Endothelial cell of umbilical vein (primary cell): ENCODE measurements around the gene TOGARAM2. TPM values are rescaled to one million over a fixed set of nuclear protein-coding genes. Genes with fewer than 3 reads are reported as not detected.

ENCODE experiments used
- BruUV-seq: library from RNA; stranded (reverse); fragments of 400-500 nt; replicated peaks from 2 replicates; lab custom pipeline; 2021; lab: Mats Ljungman, UMichigan
- CTCF ChIA-PET: fragments of 300-600, 350-600 bp; sonication (Branson Sonifier 250); formaldehyde crosslinking; loops from one replicate; lab custom pipeline; 2021; ENCODE audit warnings: antibody characterized with exemption, inconsistent platforms; lab: Charles Lee
- POLR2A ChIA-PET: fragments of 300-600, 350-600 bp; sonication (Branson Sonifier 250); formaldehyde crosslinking; loops from one replicate; lab custom pipeline; 2021; ENCODE audit warnings: antibody characterized with exemption, inconsistent platforms; lab: Charles Lee
- DNase-seq: peaks from one replicate; pipeline ENCODE4 v3.0.0-alpha.2; 2011; ENCODE audit warnings: low read depth, low spot score
- FAIRE-seq: peaks from 2 replicates; lab custom pipeline; 2011; peaks lifted over from hg19 to GRCh38; lab: Jason Lieb, UNC
- H2AFZ ChIP-seq: 2 replicates; pipeline ENCODE4 v1.6.0; 2012; ENCODE audit warnings: low read depth, low read length, control low read depth, inconsistent platforms
- H3K27ac ChIP-seq: 2 replicates; pipeline ENCODE4 v1.5.1; 2011; ENCODE audit warnings: low read depth, mild to moderate bottlenecking, control low read depth, low read length, moderate library complexity; ENCODE audit not compliant: insufficient read depth
- H3K27me3 ChIP-seq, 2 experiments: 2 replicates each; pipeline versions ENCODE4 v1.6.0 to v1.6.1; 2011; ENCODE audit warnings: low read length in 2 of 2, mixed read lengths in 1 of 2; ENCODE audit not compliant: control insufficient read depth in 2 of 2, insufficient read depth in 2 of 2
- H3K36me3 ChIP-seq, 2 experiments: 2 replicates in 1 of 2; 3 replicates in 1 of 2; pipeline ENCODE4 v1.5.1; 2011; ENCODE audit warnings: low read length in 2 of 2, mild to moderate bottlenecking in 1 of 2, moderate library complexity in 1 of 2; ENCODE audit not compliant: control insufficient read depth in 2 of 2, insufficient read depth in 2 of 2; ENCODE audit errors: extremely low read depth in 1 of 2
- H3K4me1 ChIP-seq: 3 replicates; pipeline ENCODE4 v1.5.1; 2011; ENCODE audit warnings: mild to moderate bottlenecking, low read length; ENCODE audit not compliant: control insufficient read depth, insufficient read depth; ENCODE audit errors: extremely low read depth
- H3K4me2 ChIP-seq: 2 replicates; pipeline ENCODE4 v1.6.1; 2011; ENCODE audit warnings: low read length, control low read depth, mixed read lengths; ENCODE audit not compliant: insufficient read depth
- H3K4me3 ChIP-seq, 3 experiments: fragments of 200-600 bp in 1 of 3; sonication (generic), shearing (Covaris generic) in 1 of 3; replicated peaks in 1 of 3; 2 replicates each; pipeline ENCODE4 v1.5.1; 2011 to 2016; ENCODE audit warnings: control low read depth in 3 of 3, low read length in 3 of 3, mild to moderate bottlenecking in 2 of 3, inconsistent platforms in 1 of 3, low read depth in 1 of 3, moderate library complexity in 1 of 3; ENCODE audit not compliant: insufficient read depth in 1 of 3
- H3K79me2 ChIP-seq: 2 replicates; pipeline ENCODE4 v1.6.0; 2012; ENCODE audit warnings: low read length, inconsistent platforms; ENCODE audit not compliant: control insufficient read depth, insufficient read depth
- H3K9ac ChIP-seq: replicated peaks from 2 replicates; pipeline ENCODE3; 2011; ENCODE audit warnings: low read length, control low read depth; ENCODE audit not compliant: insufficient read depth; ENCODE audit errors: extremely low read depth
- H3K9me1 ChIP-seq: replicated peaks from 3 replicates; pipeline ENCODE4 v1.6.0; 2011; ENCODE audit warnings: mild to moderate bottlenecking, low read length; ENCODE audit not compliant: control insufficient read depth, insufficient read depth; ENCODE audit errors: extremely low read depth
- H3K9me3 ChIP-seq: replicated peaks from 2 replicates; pipeline ENCODE4 v1.5.1; 2012; ENCODE audit warnings: low read length, inconsistent platforms; ENCODE audit not compliant: control insufficient read depth, insufficient read depth
- H4K20me1 ChIP-seq: replicated peaks from 2 replicates; pipeline ENCODE3; 2011; ENCODE audit warnings: mild to moderate bottlenecking, low read length; ENCODE audit not compliant: control insufficient read depth, insufficient read depth; ENCODE audit errors: extremely low read depth
- EZH2 ChIP-seq: IDR thresholded peaks from 2 replicates; pipeline ENCODE4 v1.6.1; 2012; ENCODE audit warnings: borderline replicate concordance, low read depth, mild to moderate bottlenecking, moderate library complexity, low read length, inconsistent platforms; ENCODE audit not compliant: severe bottlenecking
- FOS ChIP-seq: IDR thresholded peaks from 2 replicates; pipeline ENCODE4 v1.6.1; 2011; ENCODE audit warnings: mild to moderate bottlenecking, low read length, moderate library complexity, borderline replicate concordance; ENCODE audit not compliant: insufficient read depth
- JUN ChIP-seq: IDR thresholded peaks from 2 replicates; pipeline ENCODE4 v1.6.1; 2011; ENCODE audit warnings: borderline replicate concordance, low read depth; ENCODE audit not compliant: insufficient read length, insufficient read depth
- MYC ChIP-seq: IDR thresholded peaks from one replicate; pipeline ENCODE4 v1.6.1; 2011; ENCODE audit warnings: mild to moderate bottlenecking, low read depth, low read length
- POLR2A ChIP-seq: IDR thresholded peaks from 2 replicates; pipeline ENCODE4 v1.6.1; 2012; ENCODE audit warnings: low read depth, mild to moderate bottlenecking, control low read depth, low read length
- dilution Hi-C: fragments of 300-500 bp; cut with MboI; formaldehyde crosslinking; loops from one replicate; pipeline ENCODE4 v1.15.0; 2019; ENCODE audit warnings: low sequenced_read_pairs; ENCODE audit not compliant: extremely low pct_ligation_motif_present
- intact Hi-C: fragments of 100-400 bp; cut with micrococcal nuclease; formaldehyde crosslinking; loops from one replicate; pipeline ENCODE4 v1.10.0; 2022
- polyA plus RNA-seq, 4 experiments: library from polyadenylated mRNA; depleted of rRNA in 3 of 4; stranded (reverse) in 3 of 4; unstranded in 1 of 4; fragments of >200 nt; gene quantifications; 2 replicates each; pipeline versions ENCODE4 v1.2.1 to v1.2.3, GENCODE V29; 2011 to 2012; ENCODE audit warnings: missing spikeins in 1 of 4
- total RNA-seq: library from RNA; stranded (reverse); gene quantifications from 2 replicates; pipeline ENCODE4 v1.2.3, GENCODE V29; 2021

TOGARAM2 gene
- total and polyA plus RNA-seq, 2 donors (not counting 3 experiments of a cell fraction or from before 2014, with no cell fraction given), result not detected

DNA sequence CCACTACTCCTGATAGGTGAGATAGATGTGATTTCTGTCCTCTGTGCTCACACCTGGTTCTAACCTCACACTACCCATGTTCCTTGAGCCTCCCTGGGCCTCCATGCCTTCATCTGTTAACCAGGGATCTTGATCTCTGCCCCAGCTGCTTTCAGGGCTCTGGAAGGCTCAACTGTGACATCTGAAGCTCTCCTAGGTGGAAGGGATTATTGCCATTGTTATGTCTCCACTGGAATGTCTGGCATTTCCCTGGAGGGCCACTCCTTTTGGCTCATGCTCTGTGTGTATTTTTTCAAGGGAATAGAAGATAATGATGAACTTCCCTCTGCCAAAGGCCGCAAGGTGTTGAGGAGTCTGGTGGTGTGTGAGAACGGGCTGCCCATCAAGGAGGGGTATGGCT, 52.1 kb downstream of the TOGARAM2 start:
- no peaks in the 10 kb centered on the region for H4K20me1 ChIP-seq
- no peak overlapping the region for H3K4me3 ChIP-seq
- intact Hi-C loops (no loop called here), dilution Hi-C loops (no loop called here)
- H2AFZ ChIP-seq, result no peak overlapping the region
- no peak overlapping the region for H3K27ac ChIP-seq
- FAIRE-seq (no peak), DNase-seq (no peak)
- H3K9me1 ChIP-seq, result no peaks in the 10 kb centered on the region
- no peaks in the 10 kb centered on the region for H3K4me1 ChIP-seq
- ChIA-PET POLR2A (no interaction called here), CTCF (no interaction called here)
- H3K79me2 ChIP-seq, result no peaks in the 10 kb centered on the region
- H3K9me3 ChIP-seq, result no peaks in the 10 kb centered on the region
- H3K27me3 ChIP-seq, result peaks cover 0 to 1% of the 10 kb centered on the region in 2 experiments
- H3K4me2 ChIP-seq, result no peak overlapping the region
- BruUV-seq, result no TSS peak
- TF ChIP-seq POLR2A, result no peak
- no peak for TF ChIP-seq EZH2
- TF ChIP-seq MYC, result no peak
- TF ChIP-seq JUN, result no peak
- no peaks in the 10 kb centered on the region for H3K36me3 ChIP-seq
- H3K9ac ChIP-seq, result no peak overlapping the region

DNA sequence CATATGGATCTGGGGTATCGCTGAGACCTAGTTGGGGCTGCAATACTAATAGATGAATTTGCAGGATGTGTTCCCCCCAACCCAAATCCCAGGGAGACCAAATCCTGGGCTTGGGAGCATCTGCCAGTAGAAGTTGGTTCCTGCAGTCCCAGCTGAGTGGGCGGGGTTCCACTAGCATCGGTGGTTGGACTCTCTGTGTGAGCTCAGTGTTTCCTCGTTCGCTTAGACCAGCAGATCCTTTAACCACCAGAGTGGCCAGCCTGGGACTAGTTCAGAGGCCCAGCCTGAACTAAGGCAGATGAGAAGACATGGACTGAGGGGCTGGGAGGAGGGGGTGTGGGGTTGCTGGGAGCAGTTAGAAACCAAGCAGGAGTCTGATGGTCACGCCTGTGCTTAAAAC, 52.6 kb downstream of the TOGARAM2 start:
- H3K4me2 ChIP-seq, result no peak overlapping the region
- intact Hi-C loops, result no loop called here
- POLR2A ChIA-PET, result no interaction called here

More for the DNA sequence above, 52.6 kb downstream of the TOGARAM2 start:
- CTCF ChIA-PET, result no interaction called here
- Histone ChIP-seq H3K27me3 (peaks cover 0 to 1% of the 10 kb centered on the region in 2 experiments), H3K4me1 (no peaks in the 10 kb centered on the region), H3K27ac (no peak overlapping the region), H3K9me3 (no peaks in the 10 kb centered on the region), H3K79me2 (no peaks in the 10 kb centered on the region), H3K9me1 (no peaks in the 10 kb centered on the region), H2AFZ (no peak overlapping the region), H3K4me3 (no peak overlapping the region), H4K20me1 (no peaks in the 10 kb centered on the region), H3K36me3 (no peaks in the 10 kb centered on the region), H3K9ac (no peak overlapping the region)
- DNase-seq (no peak), FAIRE-seq (no peak)
- dilution Hi-C loops, result no loop called here
- TF ChIP-seq EZH2 (no peak), FOS (no peak), POLR2A (no peak), MYC (no peak)
- no TSS peak for BruUV-seq
